ENCODE results near the gene ST6GALNAC6.

ST6GALNAC6 gene

DNA sequence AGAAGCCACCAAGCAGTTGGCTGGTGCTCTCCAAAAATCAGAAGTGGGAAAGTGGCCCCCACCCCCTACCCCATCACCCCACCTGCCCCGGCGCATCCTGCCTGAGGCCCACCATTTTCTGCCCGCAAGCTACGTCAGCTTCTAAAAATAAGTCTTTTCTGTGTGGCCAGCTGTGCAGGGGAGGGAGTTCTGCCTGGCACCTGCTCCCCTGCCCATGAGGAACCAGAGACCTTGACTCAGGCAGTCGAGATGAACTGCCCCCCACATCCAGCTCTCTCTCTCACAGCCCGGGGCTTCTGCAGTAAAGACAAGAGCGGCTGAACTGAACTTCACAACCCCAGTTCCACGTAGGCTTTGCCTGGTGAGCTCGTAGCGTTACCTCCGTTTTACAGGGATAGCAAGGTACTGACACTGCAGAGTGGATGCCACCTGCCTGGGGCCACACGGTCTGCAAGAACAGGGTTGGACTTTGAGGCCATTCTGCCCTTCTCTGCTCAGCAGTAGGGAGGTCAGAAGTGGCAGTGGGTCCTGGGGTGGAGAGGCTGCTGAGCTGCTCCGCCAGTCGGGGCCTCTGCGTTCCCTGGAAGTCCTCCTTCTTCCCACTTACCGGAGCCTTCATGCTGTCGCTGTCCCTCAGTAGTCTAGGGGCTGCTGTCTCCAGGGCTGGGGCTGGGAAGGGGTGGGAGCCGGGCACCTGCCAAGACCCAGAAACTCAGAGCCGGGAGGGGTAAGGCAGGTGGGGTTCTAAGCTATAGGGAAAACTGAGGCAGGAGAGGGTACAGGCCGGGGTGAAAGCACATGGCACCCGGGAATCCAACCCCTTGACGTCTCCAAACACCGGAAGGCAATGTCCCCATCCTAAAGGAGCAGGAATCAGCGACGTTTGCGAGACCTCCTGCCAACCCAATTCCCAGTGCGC is 16.7 kb upstream of the ST6GALNAC6 start:
- no peak for DNase-seq

GRCh38 chr9:127915325-127915752 is 15.9 kb upstream of the ST6GALNAC6 start:
- DNase-seq, result no peak

DNA sequence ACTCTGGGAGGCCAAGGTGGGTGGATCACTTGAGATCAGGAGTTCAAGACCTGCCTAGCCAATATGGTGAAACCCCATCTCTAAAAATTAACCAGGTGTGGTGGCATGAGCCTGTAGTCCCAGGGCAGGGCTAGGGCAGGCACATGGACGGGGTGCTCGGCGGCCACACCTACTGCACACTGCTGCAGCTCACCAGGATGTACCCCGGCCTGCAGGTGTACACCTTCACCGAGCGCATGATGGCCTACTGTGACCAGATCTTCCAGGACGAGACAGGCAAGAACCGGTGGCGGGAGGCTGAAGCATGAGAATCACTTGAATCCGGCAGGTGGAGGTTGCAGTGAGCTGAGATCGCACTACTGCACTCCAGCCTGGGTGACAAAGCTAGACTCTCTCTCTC is 14.3 kb upstream of the ST6GALNAC6 start:
- no peak for DNase-seq

DNA sequence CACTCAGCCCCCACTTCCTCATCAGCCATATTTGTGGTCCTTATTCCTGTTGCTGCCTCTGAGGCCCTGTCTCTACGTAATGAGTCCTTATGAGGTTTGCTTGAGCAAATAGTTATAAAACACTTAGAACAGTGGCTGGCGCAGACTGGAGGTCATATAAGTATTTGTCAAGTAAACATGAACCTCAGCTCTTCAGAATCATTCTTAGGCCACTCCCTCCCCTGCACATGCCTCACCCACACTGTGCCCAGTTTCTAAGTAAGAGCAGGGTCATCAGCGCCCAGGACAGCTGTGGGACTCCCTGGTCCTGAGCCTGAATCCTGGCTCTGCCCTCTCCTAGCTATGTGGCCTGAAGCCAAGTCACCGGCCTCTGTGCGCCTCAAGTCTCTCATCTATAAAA is 13.5 kb upstream of the ST6GALNAC6 start:
- DNase-seq, result no peak

DNA sequence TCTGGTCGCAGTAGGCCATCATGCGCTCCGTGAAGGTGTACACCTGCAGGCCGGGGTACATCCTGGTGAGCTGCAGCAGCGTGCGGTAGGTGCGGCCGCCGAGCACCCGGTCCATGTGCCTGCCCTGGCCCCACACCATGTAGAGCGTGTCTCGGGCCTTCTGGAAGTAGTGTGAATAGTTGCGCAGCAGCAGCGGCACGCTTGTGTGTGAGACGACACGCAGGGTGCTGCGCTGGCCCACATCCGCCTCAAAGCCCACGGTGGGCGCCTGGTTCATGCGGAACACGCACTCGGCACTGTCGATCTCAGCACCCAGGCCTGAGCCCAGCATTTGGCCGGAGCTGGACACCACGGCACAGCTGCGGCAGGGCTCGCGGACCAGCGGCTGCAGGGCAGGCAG is 12.9 kb upstream of the ST6GALNAC6 start:
- DNase-seq, result no peak

DNA sequence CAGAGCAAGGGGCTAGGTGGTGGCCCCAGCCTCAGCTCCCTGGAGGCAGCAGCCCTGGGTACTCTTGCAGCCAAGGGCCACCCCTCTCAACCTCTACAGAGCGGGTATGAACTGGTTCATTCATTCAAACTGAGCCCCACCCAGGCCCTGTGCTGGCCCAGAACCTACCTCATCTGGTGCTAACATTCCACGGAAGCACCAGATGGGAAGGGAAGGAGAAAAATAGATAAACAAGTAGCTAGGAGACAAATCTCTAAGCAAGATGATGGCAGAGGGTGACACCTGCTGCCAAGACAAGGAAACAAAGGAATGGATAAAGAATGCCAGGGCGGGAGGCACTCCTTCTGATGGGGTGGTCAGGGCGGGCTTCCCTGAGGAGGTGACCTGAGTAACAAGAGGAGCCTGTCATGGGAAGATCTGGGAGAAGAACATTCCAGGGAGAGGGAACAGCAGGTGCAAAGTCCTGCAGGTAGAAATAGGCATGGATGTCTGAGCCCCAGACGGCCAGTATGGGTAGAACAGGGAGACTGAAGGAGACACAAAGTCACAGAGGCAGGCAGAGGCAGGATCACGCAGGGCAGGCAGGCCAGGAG is 11.3 kb upstream of the ST6GALNAC6 start:
- no peak for DNase-seq

DNA sequence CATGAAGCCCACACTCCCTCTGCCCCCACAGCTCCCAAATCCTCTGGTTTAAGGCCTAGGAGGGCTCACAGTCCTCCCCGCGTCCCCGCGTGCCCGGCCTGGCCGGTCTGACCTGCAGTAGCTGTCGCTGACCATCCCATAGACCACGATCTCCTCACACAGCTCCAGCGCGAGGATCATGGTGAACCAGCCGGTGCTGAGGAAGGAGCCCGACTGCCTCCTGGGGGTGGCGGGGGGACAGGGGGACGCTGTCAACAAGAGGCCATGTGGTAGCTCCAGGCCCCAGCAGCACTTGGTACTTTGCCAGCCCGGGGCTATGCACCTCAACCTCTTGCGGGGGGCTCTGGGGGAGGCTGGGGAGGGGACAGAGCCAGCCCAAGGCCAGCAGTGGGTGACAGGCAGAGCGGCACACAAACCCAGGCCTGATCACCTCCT is 10.5 kb upstream of the ST6GALNAC6 start:
- no peak for DNase-seq

DNA sequence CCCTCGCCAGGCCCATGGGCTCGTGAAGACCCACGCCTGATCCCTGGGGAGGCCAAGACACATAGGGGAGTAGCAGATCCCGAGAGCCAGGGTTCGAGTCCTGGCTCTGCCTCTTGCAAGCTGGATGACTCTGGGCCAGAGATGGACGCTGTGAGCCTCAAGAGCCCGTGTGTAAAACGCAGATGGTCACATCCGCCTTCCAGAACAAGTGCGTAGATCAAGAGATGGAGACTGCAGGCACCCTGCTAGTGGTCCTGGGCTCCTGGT is 9.2 kb upstream of the ST6GALNAC6 start:
- DNase-seq, result no peak

- no peak for DNase-seq
Measured at GRCh38 chr9:127907867-127908659, 8.7 kb upstream of the ST6GALNAC6 start.

- DNase-seq, result no peak
Measured at GRCh38 chr9:127905788-127906191, 6.4 kb upstream of the ST6GALNAC6 start.

DNA sequence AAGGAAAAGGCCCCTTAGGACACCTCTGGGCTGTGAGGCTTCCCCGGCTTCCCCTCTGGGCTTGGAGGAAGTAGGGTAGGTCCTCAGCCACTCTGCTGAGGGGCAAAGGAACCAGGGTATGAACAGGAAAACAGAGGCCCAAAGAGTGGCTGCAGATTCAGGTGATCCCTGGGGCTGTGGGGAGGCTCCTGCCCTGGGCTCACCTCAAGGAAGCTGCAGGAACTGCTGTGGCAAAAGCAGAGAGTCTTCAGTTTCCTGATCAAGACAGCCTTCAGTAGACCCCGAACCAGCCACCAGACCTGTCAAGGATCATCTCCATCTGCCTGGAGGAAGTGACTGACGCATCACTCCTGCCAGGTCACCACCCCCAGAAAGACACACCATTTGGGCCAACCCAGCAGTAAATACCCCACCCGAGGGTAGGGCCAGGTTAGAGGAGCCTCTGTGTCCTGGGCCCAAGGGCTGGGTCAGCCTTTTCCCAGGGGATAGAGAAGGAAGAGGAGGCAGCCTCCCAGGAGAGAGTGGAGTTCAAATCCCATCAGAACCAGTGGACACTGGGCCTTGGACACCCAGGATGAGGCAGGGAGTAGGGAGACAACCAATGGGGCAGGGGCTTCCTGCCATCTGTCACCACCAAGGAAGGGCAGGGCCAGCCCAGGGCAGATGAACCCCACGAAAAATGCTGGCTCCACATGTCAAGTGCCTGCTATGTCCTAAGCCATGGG is 5.8 kb upstream of the ST6GALNAC6 start:
- DNase-seq, result no peak

- no peak for DNase-seq
Measured at GRCh38 chr9:127904561-127905003, 5.2 kb upstream of the ST6GALNAC6 start.

DNA sequence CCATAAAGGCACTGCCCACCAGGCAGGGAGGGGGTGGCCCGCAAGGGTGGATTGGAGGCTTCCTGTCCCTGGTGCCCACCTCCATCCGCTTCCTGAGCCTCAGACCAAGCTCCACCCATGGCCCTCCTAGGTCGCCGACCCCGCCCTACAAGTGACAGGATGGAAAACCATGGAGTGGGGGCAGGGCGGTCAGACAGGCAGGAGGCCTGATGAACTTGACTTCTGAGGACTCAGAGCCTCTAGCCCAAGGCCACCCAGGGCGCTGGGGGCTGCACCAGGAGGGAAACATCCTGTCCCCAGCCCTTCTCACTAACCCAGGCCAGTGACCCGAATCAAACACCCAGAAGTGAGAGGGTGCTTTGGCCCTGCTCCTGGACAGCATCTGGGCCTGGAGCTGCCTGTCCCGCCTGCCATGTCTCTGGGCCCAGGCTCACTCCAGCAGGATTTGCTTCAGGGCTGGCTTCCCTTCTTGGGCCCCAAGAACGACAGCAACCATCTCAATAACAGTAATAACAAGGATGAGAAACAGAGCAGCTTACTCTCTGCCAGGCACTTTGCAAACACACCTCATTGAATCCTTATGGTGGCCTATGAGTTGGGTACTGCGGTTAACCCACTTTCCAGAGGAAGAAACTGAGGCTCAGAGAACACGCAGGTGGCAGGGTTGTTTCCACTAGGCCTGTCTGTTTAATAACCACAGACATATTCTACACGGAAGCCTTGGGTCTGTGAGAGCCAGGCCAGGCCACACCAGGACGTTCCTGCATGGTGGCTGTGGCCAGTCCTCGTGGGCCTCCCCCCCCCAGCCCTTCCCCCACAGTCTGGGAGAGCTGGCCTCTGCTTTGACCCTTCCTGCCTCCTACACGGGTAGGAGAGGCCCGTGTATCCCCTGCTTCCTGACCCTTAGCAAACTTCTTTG is 4.4 kb upstream of the ST6GALNAC6 start:
- DNase-seq, result no peak

DNA sequence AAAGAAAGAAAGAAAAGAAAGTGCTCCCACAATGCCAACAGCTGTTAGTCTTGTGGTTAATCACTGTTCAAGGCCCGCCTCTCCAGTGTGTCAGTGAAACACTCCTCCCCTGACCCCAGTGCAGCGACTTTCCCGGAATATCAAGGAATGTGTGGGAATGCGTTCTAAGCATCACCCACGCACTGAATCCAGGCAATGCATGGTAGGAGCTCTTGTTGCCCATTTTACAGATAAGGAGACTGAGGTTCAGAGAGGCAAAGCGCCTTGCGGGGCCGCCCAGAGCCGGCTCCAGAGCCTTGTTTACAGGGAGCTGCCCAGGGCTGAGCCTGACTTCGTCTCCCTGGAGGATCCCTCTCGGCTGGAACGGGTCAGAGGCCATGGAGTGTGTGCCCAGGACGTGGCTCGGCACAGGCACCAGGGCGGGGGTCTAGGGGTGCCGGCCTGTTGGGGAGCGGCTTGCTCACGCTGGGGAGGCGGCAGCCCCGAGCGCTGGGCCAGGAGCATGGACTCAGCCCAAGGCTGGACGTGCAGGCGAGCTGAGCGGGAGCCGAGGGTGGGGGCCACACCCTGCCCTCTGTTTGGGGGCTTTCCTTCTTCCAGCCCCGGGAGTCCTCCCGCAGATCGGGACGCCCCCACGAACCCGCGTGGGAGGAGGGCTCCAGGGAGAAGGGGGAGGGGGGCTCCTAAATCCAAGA is 823 bp downstream of the ST6GALNAC6 start:
- no peak for DNase-seq

- no peak for DNase-seq
Measured at GRCh38 chr9:127897193-127897692, 2.2 kb downstream of the ST6GALNAC6 start.

DNA sequence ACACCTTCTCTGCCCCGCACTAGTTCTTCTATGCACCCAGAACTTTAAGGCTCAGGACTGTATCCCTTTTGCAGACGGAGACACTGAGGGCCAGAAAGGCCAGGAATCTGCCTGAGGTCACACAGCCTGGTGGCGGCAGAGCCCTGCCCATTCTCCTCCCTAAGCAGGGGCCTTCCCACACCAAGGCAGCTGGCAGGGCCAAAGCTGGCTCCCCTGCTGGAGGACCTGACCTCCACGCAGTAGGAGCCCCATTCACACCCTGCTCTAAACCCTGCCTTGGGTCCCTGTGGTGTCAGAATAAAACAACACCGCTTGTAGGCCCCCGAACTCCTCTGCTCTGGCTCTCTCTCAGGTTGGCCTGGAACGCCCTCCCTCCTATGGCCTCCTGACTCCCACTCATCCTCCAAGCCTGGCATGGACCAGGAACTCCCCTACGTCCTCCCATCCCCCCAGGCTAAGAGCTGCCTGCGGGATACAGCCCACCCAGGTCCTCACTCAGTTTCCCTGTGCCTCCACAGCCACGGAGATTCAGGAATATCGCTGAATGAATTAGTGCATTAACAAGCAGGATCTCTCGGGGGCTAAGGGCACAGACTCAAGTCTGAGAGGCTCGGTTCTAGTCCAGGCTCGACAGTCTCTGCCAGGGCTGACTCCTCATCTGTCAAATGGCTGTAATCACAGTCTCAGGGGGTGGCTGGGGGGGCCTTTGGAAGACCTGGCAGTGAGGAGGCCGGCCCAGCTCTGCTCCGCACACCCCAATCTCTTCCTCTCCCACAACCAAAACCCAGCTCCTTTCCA is 2.8 kb downstream of the ST6GALNAC6 start:
- DNase-seq, result no peak

GRCh38 chr9:127895811-127896210 is 3.6 kb downstream of the ST6GALNAC6 start:
- no peak for DNase-seq

DNA sequence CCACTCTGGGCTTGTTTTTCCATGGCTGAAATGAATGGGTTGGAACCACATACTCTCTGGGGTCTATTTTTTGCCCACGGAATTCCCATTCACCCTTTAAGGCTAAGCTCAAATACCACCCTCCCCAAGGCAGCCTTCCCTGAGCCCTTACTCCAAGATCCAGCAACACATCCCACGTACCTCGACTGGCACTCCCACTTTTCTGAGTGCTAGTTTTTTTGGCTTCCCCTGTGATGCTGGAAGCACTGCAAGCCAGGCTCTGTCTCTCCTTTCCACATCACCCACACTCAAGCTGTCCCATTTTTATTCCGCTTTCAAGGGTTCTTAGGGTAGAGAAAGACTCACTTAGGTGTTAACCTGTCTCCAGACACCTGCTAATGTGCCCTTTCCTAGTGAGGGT is 6.0 kb downstream of the ST6GALNAC6 start:
- no peak for DNase-seq

- no peak for DNase-seq
Measured at GRCh38 chr9:127892831-127893230, 6.6 kb downstream of the ST6GALNAC6 start.

GRCh38 chr9:127890053-127890452 is 9.3 kb downstream of the ST6GALNAC6 start:
- DNase-seq, result no peak

All from AML-193 (cell line).